ENCODE results near the gene THEMIS2.

DNA sequence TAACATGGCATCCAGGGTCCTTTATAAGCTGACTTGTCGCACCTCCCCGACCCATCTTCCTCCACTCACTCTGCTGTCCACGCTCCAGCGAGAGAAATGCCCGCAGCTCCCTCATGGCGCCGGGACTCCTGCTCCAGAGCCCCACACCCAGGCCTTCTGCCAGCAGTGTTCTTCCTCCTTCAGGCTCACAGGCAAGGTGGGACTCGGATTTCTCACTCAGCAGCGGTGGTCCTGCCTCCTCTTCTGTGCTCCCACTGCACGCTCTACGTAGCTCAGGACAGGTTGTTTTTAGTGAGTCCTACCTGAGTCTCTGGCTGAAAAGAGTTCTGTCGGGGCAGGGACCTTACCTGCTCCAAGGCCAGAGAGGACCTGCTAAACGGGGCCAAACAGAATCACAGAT is 11.2 kb downstream of the THEMIS2 start:
- TF ChIP-seq, protein P1, sequence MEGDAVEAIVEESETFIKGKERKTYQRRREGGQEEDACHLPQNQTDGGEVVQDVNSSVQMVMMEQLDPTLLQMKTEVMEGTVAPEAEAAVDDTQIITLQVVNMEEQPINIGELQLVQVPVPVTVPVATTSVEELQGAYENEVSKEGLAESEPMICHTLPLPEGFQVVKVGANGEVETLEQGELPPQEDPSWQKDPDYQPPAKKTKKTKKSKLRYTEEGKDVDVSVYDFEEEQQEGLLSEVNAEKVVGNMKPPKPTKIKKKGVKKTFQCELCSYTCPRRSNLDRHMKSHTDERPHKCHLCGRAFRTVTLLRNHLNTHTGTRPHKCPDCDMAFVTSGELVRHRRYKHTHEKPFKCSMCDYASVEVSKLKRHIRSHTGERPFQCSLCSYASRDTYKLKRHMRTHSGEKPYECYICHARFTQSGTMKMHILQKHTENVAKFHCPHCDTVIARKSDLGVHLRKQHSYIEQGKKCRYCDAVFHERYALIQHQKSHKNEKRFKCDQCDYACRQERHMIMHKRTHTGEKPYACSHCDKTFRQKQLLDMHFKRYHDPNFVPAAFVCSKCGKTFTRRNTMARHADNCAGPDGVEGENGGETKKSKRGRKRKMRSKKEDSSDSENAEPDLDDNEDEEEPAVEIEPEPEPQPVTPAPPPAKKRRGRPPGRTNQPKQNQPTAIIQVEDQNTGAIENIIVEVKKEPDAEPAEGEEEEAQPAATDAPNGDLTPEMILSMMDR (IDR thresholded peaks at IDR 0.05) = no peak
- no peak for TF ChIP-seq POLR2A (IDR thresholded peaks at IDR 0.05)
